Activated CD8-positive, alpha-beta T cell treated with anti-CD3 and anti-CD28 coated beads for 36 hours (primary cell): ENCODE measurements around the gene GAB3. TPM values are rescaled to one million over a fixed set of nuclear protein-coding genes. Genes with fewer than 3 reads are reported as not detected.

Experiments
- ATAC-seq: fragments of 200-7000 bp; cut with Tn5 transposase; one replicate; pipeline ENCODE4 v1.10.0; 2021; ENCODE audit warnings: mild to moderate bottlenecking, moderate library complexity
- CTCF ChIA-PET: fragments of 350-600 bp; sonication (Branson Sonifier 250); formaldehyde crosslinking; loops from one replicate; lab custom pipeline; 2021; ENCODE audit warnings: antibody characterized with exemption; lab: Charles Lee
- POLR2A ChIA-PET: fragments of 350-600 bp; sonication (Branson Sonifier 250); formaldehyde crosslinking; loops from one replicate; lab custom pipeline; 2021; ENCODE audit warnings: antibody characterized with exemption; lab: Charles Lee
- DNase-seq: peaks from one replicate; pipeline ENCODE4 v3.0.0-alpha.2; 2020
- H3K27ac Mint-ChIP-seq: one replicate; pipeline ENCODE4 v1.8.0; 2021; ENCODE audit warnings: mild to moderate bottlenecking, mixed read lengths
- H3K27me3 Mint-ChIP-seq: one replicate; pipeline ENCODE4 v1.8.0; 2021; ENCODE audit warnings: mixed read lengths
- H3K36me3 Mint-ChIP-seq: one replicate; pipeline ENCODE4 v1.8.0; 2021; ENCODE audit warnings: low read depth, mixed read lengths
- H3K4me1 Mint-ChIP-seq: one replicate; pipeline ENCODE4 v1.8.0; 2021; ENCODE audit warnings: low read depth, mixed read lengths
- H3K4me3 Mint-ChIP-seq: one replicate; pipeline ENCODE4 v1.8.0; 2021; ENCODE audit warnings: mild to moderate bottlenecking, moderate library complexity, mixed read lengths
- H3K9me3 Mint-ChIP-seq: one replicate; pipeline ENCODE4 v1.8.0; 2021; ENCODE audit warnings: mixed read lengths
- CTCF ChIP-seq: fragments of 200-600 bp; IDR thresholded peaks from one replicate; pipeline ENCODE4 v1.8.0; 2022; ENCODE audit warnings: antibody characterized with exemption, mild to moderate bottlenecking
- intact Hi-C: fragments of 100-400 bp; cut with micrococcal nuclease; formaldehyde crosslinking; loops from one replicate; pipeline ENCODE4 v1.10.0; 2022
- total RNA-seq, 2 experiments: library from RNA; stranded (reverse); gene quantifications; one replicate each; pipeline ENCODE4 v1.2.3, GENCODE V29; 2021

GAB3 gene
- total RNA-seq, 2 experiments from 2014 or later = 3.9 to 5.0 TPM

DNA sequence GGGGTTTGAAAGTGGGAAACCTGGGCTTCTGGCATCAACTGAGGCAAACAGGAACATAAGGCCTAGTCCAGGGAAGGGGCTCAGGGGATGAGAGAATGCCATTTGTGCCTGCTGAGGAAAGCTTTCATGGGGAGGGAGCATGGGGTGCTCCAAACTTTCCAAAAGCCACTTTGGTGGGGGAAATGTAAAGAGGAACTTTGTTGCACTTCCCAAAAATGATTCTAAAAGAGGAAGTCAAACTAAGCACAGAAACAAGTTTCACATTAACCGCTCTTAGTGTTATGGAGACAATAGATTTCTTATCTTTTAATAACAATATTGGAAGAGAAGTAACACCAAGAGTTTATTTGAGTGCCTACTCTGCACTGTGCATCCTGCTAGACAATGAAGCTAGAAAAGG lies 32.3 kb downstream of the GAB3 start:
- no peak for DNase-seq
- Mint-ChIP-seq H3K9me3 (peaks cover 3% of the 10 kb centered on the region), H3K4me1 (peaks cover 46% of the 10 kb centered on the region), H3K27me3 (no peaks in the 10 kb centered on the region), H3K36me3 (peaks cover 4% of the 10 kb centered on the region), H3K4me3 (no peak overlapping the region), H3K27ac (peak overlapping the region; percentile 86)
- CTCF ChIA-PET = interaction anchor here (0.8 to 5.0 kb wide), 7 partner anchors 12 to 42 kb away, joined by 3 to 70 read pairs (median 6); partner anchors contain the start of gene GAB3
- TF ChIP-seq CTCF = no peak
- ATAC-seq = no peak
- POLR2A ChIA-PET = interaction anchor here (1.5 to 4.5 kb wide), 2 partner anchors 10 to 14 kb away, joined by 3 to 31 read pairs; no protein-coding TSS in a partner anchor
- intact Hi-C loops = no loop called here

DNA sequence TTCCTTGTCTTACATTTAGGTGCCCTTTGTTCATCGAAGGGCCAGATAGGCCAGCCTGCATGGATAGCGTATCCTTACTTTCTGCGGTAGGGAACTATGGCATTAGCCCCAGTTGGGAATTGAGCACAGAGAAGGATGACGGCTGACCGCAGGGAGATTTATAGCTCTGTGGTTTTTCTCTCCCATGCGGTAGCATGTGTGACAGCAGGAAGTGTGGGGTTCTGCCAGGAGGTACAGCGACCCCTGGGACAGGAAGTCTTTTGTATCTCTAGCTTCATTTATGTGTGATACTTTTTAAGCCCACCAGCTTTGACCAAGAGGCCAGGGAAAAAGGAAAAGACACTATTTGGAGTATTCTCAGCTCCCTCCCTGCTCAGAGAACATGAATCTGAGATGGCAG lies 33.1 kb downstream of the GAB3 start:
- TF ChIP-seq CTCF = no peak
- intact Hi-C loops = no loop called here
- POLR2A ChIA-PET = interaction anchor here (1.0 to 4.5 kb wide), 2 partner anchors 15 to 33 kb away, joined by 3 to 31 read pairs; partner anchors contain the start of gene GAB3
- DNase-seq (peak; percentile 34), ATAC-seq (no peak)
- H3K4me1 Mint-ChIP-seq = peaks cover 48% of the 10 kb centered on the region
- CTCF ChIA-PET = interaction anchor here (0.8 to 5.0 kb wide), 10 partner anchors 8 to 41 kb away, joined by 3 to 70 read pairs (median 5); partner anchors contain the start of gene GAB3
- no peaks in the 10 kb centered on the region for H3K27me3 Mint-ChIP-seq
- H3K9me3 Mint-ChIP-seq = peaks cover 3% of the 10 kb centered on the region
- H3K36me3 Mint-ChIP-seq = peaks cover 3% of the 10 kb centered on the region
- peak overlapping the region; percentile 86 for H3K27ac Mint-ChIP-seq
- peak overlapping the region; percentile 33 for H3K4me3 Mint-ChIP-seq

GRCh38 chrX:154715825-154716224 lies 35.1 kb downstream of the GAB3 start:
- no peak for DNase-seq
- no peak for ATAC-seq
- Mint-ChIP-seq H3K9me3 (no peaks in the 10 kb centered on the region), H3K36me3 (peaks cover 17% of the 10 kb centered on the region), H3K4me1 (peaks cover 55% of the 10 kb centered on the region), H3K27me3 (no peaks in the 10 kb centered on the region), H3K4me3 (no peak overlapping the region), H3K27ac (no peak overlapping the region)
- TF ChIP-seq CTCF = no peak
- ChIA-PET CTCF (interaction anchor here (1.3 to 5.0 kb wide), 4 partner anchors 10 to 47 kb away, joined by 3 to 70 read pairs (median 21); partner anchors contain the start of genes DKC1 and GAB3), POLR2A (interaction anchor here (4.5 kb wide), 1 partner anchor 17 kb away, joined by 31 read pairs; no protein-coding TSS in a partner anchor)
- intact Hi-C loops = no loop called here

GRCh38 chrX:154714925-154715324 lies 36.0 kb downstream of the GAB3 start:
- no peaks in the 10 kb centered on the region for H3K27me3 Mint-ChIP-seq
- H3K36me3 Mint-ChIP-seq = peaks cover 19% of the 10 kb centered on the region
- H3K4me3 Mint-ChIP-seq = no peak overlapping the region
- intact Hi-C loops = no loop called here
- H3K4me1 Mint-ChIP-seq = peaks cover 55% of the 10 kb centered on the region
- no peaks in the 10 kb centered on the region for H3K9me3 Mint-ChIP-seq
- CTCF ChIA-PET = no interaction called here
- H3K27ac Mint-ChIP-seq = no peak overlapping the region
- no peak for ATAC-seq
- POLR2A ChIA-PET = no interaction called here
- peak; percentile 52 for DNase-seq
- peak; percentile 68 for TF ChIP-seq CTCF
